Endothelial cell of umbilical vein (primary cell): Measurements from ENCODE around the gene SEMA5A. TPM values are rescaled to one million over a fixed set of nuclear protein-coding genes. Genes with fewer than 3 reads are reported as not detected.
"Not testable (repeated sequence)": the region's sequence is repeated elsewhere in the genome, so short reads cannot be mapped to it uniquely, and the experiment has no call there.

Source experiments
- BruUV-seq: library from RNA; stranded (reverse); fragments of 400-500 nt; replicated peaks from 2 replicates; lab custom pipeline; 2021; lab: Mats Ljungman, UMichigan
- CTCF ChIA-PET: fragments of 300-600, 350-600 bp; sonication (Branson Sonifier 250); formaldehyde crosslinking; loops from one replicate; lab custom pipeline; 2021; ENCODE audit warnings: antibody characterized with exemption, inconsistent platforms; lab: Charles Lee
- POLR2A ChIA-PET: fragments of 300-600, 350-600 bp; sonication (Branson Sonifier 250); formaldehyde crosslinking; loops from one replicate; lab custom pipeline; 2021; ENCODE audit warnings: antibody characterized with exemption, inconsistent platforms; lab: Charles Lee
- DNase-seq: peaks from one replicate; pipeline ENCODE4 v3.0.0-alpha.2; 2011; ENCODE audit warnings: low read depth, low spot score
- FAIRE-seq: peaks from 2 replicates; lab custom pipeline; 2011; peaks lifted over from hg19 to GRCh38; lab: Jason Lieb, UNC
- H2AFZ ChIP-seq: 2 replicates; pipeline ENCODE4 v1.6.0; 2012; ENCODE audit warnings: low read depth, low read length, control low read depth, inconsistent platforms
- H3K27ac ChIP-seq: 2 replicates; pipeline ENCODE4 v1.5.1; 2011; ENCODE audit warnings: low read depth, mild to moderate bottlenecking, control low read depth, low read length, moderate library complexity; ENCODE audit not compliant: insufficient read depth
- H3K27me3 ChIP-seq, 2 experiments: 2 replicates each; pipeline versions ENCODE4 v1.6.0 to v1.6.1; 2011; ENCODE audit warnings: low read length in 2 of 2, mixed read lengths in 1 of 2; ENCODE audit not compliant: control insufficient read depth in 2 of 2, insufficient read depth in 2 of 2
- H3K36me3 ChIP-seq, 2 experiments: 2 replicates in 1 of 2; 3 replicates in 1 of 2; pipeline ENCODE4 v1.5.1; 2011; ENCODE audit warnings: low read length in 2 of 2, mild to moderate bottlenecking in 1 of 2, moderate library complexity in 1 of 2; ENCODE audit not compliant: control insufficient read depth in 2 of 2, insufficient read depth in 2 of 2; ENCODE audit errors: extremely low read depth in 1 of 2
- H3K4me1 ChIP-seq: 3 replicates; pipeline ENCODE4 v1.5.1; 2011; ENCODE audit warnings: mild to moderate bottlenecking, low read length; ENCODE audit not compliant: control insufficient read depth, insufficient read depth; ENCODE audit errors: extremely low read depth
- H3K4me2 ChIP-seq: 2 replicates; pipeline ENCODE4 v1.6.1; 2011; ENCODE audit warnings: low read length, control low read depth, mixed read lengths; ENCODE audit not compliant: insufficient read depth
- H3K4me3 ChIP-seq, 3 experiments: fragments of 200-600 bp in 1 of 3; sonication (generic), shearing (Covaris generic) in 1 of 3; replicated peaks in 1 of 3; 2 replicates each; pipeline ENCODE4 v1.5.1; 2011 to 2016; ENCODE audit warnings: control low read depth in 3 of 3, low read length in 3 of 3, mild to moderate bottlenecking in 2 of 3, inconsistent platforms in 1 of 3, low read depth in 1 of 3, moderate library complexity in 1 of 3; ENCODE audit not compliant: insufficient read depth in 1 of 3
- H3K79me2 ChIP-seq: 2 replicates; pipeline ENCODE4 v1.6.0; 2012; ENCODE audit warnings: low read length, inconsistent platforms; ENCODE audit not compliant: control insufficient read depth, insufficient read depth
- H3K9ac ChIP-seq: replicated peaks from 2 replicates; pipeline ENCODE3; 2011; ENCODE audit warnings: low read length, control low read depth; ENCODE audit not compliant: insufficient read depth; ENCODE audit errors: extremely low read depth
- H3K9me1 ChIP-seq: replicated peaks from 3 replicates; pipeline ENCODE4 v1.6.0; 2011; ENCODE audit warnings: mild to moderate bottlenecking, low read length; ENCODE audit not compliant: control insufficient read depth, insufficient read depth; ENCODE audit errors: extremely low read depth
- H3K9me3 ChIP-seq: replicated peaks from 2 replicates; pipeline ENCODE4 v1.5.1; 2012; ENCODE audit warnings: low read length, inconsistent platforms; ENCODE audit not compliant: control insufficient read depth, insufficient read depth
- H4K20me1 ChIP-seq: replicated peaks from 2 replicates; pipeline ENCODE3; 2011; ENCODE audit warnings: mild to moderate bottlenecking, low read length; ENCODE audit not compliant: control insufficient read depth, insufficient read depth; ENCODE audit errors: extremely low read depth
- CTCF ChIP-seq, 2 donors: IDR thresholded peaks; 1 replicate in 1 of 2; 2 replicates in 1 of 2; pipeline ENCODE4 v1.5.1; 2011; ENCODE audit warnings: low read length in 2 of 2, mild to moderate bottlenecking in 2 of 2, moderate library complexity in 2 of 2, control low read depth in 1 of 2, inconsistent platforms in 1 of 2, low read depth in 1 of 2; ENCODE audit not compliant: insufficient read depth in 1 of 2; ENCODE audit errors: extremely low read depth in 1 of 2
- FOS ChIP-seq: IDR thresholded peaks from 2 replicates; pipeline ENCODE4 v1.6.1; 2011; ENCODE audit warnings: mild to moderate bottlenecking, low read length, moderate library complexity, borderline replicate concordance; ENCODE audit not compliant: insufficient read depth
- GATA2 ChIP-seq: IDR thresholded peaks from 2 replicates; pipeline ENCODE4 v1.7.0; 2011; ENCODE audit warnings: low read depth, mild to moderate bottlenecking, moderate library complexity, mixed read lengths, low read length; ENCODE audit not compliant: insufficient read length, insufficient read depth
- MAX ChIP-seq: IDR thresholded peaks from 2 replicates; pipeline ENCODE4 v1.6.1; 2011; ENCODE audit not compliant: insufficient read depth, insufficient read length
- POLR2AphosphoS5 ChIP-seq: IDR thresholded peaks from 2 replicates; pipeline ENCODE4 v1.6.1; 2012; ENCODE audit warnings: low read depth, mild to moderate bottlenecking, control low read depth, low read length, moderate library complexity; ENCODE audit not compliant: insufficient read depth
- dilution Hi-C: fragments of 300-500 bp; cut with MboI; formaldehyde crosslinking; loops from one replicate; pipeline ENCODE4 v1.15.0; 2019; ENCODE audit warnings: low sequenced_read_pairs; ENCODE audit not compliant: extremely low pct_ligation_motif_present
- intact Hi-C: fragments of 100-400 bp; cut with micrococcal nuclease; formaldehyde crosslinking; loops from one replicate; pipeline ENCODE4 v1.10.0; 2022
- polyA plus RNA-seq, 4 experiments: library from polyadenylated mRNA; depleted of rRNA in 3 of 4; stranded (reverse) in 3 of 4; unstranded in 1 of 4; fragments of >200 nt; gene quantifications; 2 replicates each; pipeline versions ENCODE4 v1.2.1 to v1.2.3, GENCODE V29; 2011 to 2012; ENCODE audit warnings: missing spikeins in 1 of 4
- total RNA-seq: library from RNA; stranded (reverse); gene quantifications from 2 replicates; pipeline ENCODE4 v1.2.3, GENCODE V29; 2021

Gene SEMA5A
- total and polyA plus RNA-seq, 2 donors (not counting 3 experiments of a cell fraction or from before 2014, with no cell fraction given): 0.04 to 0.06 TPM

GRCh38 chr5:9354336-9355081 is 191.4 kb downstream of the SEMA5A start:
- no peaks in the 10 kb centered on the region for H3K36me3 ChIP-seq

GRCh38 chr5:9353048-9353447 is 192.8 kb downstream of the SEMA5A start:
- H3K36me3 ChIP-seq, H3K27me3 ChIP-seq, BruUV-seq, H3K79me2 ChIP-seq, H4K20me1 ChIP-seq, H3K4me3 ChIP-seq, H2AFZ ChIP-seq, DNase-seq, H3K4me2 ChIP-seq, H3K9me1 ChIP-seq, CTCF ChIA-PET, H3K27ac ChIP-seq, dilution Hi-C loops, POLR2A ChIA-PET, FAIRE-seq, H3K9me3 ChIP-seq, intact Hi-C loops, H3K9ac ChIP-seq, H3K4me1 ChIP-seq: not testable (repeated sequence)

More at GRCh38 chr5:9354336-9355081, 191.4 kb downstream of the SEMA5A start:
- POLR2A ChIA-PET: no interaction called here
- Histone ChIP-seq H3K27me3 (no peaks in the 10 kb centered on the region), H3K9me1 (no peaks in the 10 kb centered on the region), H2AFZ (no peak overlapping the region), H3K4me2 (no peak overlapping the region), H3K4me3 (no peak overlapping the region), H3K79me2 (no peaks in the 10 kb centered on the region), H3K27ac (no peak overlapping the region), H3K4me1 (no peaks in the 10 kb centered on the region), H3K9ac (no peak overlapping the region), H4K20me1 (no peaks in the 10 kb centered on the region), H3K9me3 (no peaks in the 10 kb centered on the region)
- no peak for DNase-seq
- no peak for FAIRE-seq
- no TSS peak for BruUV-seq
- dilution Hi-C loops: no loop called here
- CTCF ChIA-PET: no interaction called here
- TF ChIP-seq CTCF (IDR thresholded peaks at IDR 0.05; ENCODE audit: extremely low read depth in 1 of 2, insufficient read depth in 1 of 2, low read depth in 1 of 2, low read length in 2 of 2): no peak
- TF ChIP-seq POLR2AphosphoS5: no peak
- TF ChIP-seq MAX: no peak
- no peak for TF ChIP-seq FOS
- TF ChIP-seq GATA2: no peak
- intact Hi-C loops: no loop called here
